Keratinocyte (primary cell): ENCODE measurements around the gene CDC26.

ENCODE experiments used
- CTCF ChIP-seq, 3 experiments: IDR thresholded peaks in 1 of 3; conservative IDR thresholded peaks in 1 of 3; optimal IDR thresholded peaks in 1 of 3; 2 replicates in 2 of 3; 3 replicates in 1 of 3; pipeline versions ENCODE3 to v1.5.1; 2011; ENCODE audit warnings: low read length in 3 of 3, mild to moderate bottlenecking in 3 of 3, moderate library complexity in 2 of 3, control low read depth in 1 of 3, inconsistent platforms in 1 of 3; ENCODE audit not compliant: insufficient read depth in 2 of 3; ENCODE audit errors: extremely low read depth in 1 of 3
- EZH2 ChIP-seq: IDR thresholded peaks from one replicate; pipeline ENCODE4 v1.6.1; 2012; ENCODE audit warnings: inconsistent platforms, mild to moderate bottlenecking, low read length, moderate library complexity

GRCh38 chr9:113301548-113301947 is 26.2 kb upstream of the CDC26 start:
- TF ChIP-seq CTCF (optimal IDR thresholded peaks at IDR 0.05 in 1 of 3, IDR thresholded peaks at IDR 0.05 in 1 of 3, conservative IDR thresholded peaks at IDR 0.05 in 1 of 3; ENCODE audit: extremely low read depth in 1 of 3, insufficient read depth in 2 of 3, low read length in 3 of 3), result no peak
- no peak for TF ChIP-seq EZH2
